ENCODE results near the gene HDAC9. TPM values are rescaled to one million over a fixed set of nuclear protein-coding genes. Genes with fewer than 3 reads are reported as not detected.

HDAC9 gene
- total RNA-seq, 1 experiment from 2014 or later, result 4.3 TPM

GRCh38 chr7:18524248-18524647, 28.7 kb downstream of the HDAC9 start (continued):
- TF ChIP-seq POLR2A (IDR thresholded peaks at IDR 0.05; ENCODE audit: borderline replicate concordance, extremely low read depth, insufficient read depth, insufficient read length) (no peak), POLR2AphosphoS5 (IDR thresholded peaks at IDR 0.05; ENCODE audit: low read depth, low read length) (no peak), CBX3 (IDR thresholded peaks at IDR 0.05; ENCODE audit: low read depth) (no peak)
- TF ChIP-seq, protein P1, sequence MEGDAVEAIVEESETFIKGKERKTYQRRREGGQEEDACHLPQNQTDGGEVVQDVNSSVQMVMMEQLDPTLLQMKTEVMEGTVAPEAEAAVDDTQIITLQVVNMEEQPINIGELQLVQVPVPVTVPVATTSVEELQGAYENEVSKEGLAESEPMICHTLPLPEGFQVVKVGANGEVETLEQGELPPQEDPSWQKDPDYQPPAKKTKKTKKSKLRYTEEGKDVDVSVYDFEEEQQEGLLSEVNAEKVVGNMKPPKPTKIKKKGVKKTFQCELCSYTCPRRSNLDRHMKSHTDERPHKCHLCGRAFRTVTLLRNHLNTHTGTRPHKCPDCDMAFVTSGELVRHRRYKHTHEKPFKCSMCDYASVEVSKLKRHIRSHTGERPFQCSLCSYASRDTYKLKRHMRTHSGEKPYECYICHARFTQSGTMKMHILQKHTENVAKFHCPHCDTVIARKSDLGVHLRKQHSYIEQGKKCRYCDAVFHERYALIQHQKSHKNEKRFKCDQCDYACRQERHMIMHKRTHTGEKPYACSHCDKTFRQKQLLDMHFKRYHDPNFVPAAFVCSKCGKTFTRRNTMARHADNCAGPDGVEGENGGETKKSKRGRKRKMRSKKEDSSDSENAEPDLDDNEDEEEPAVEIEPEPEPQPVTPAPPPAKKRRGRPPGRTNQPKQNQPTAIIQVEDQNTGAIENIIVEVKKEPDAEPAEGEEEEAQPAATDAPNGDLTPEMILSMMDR (IDR thresholded peaks at IDR 0.05 in 2 of 3, conservative IDR thresholded peaks at IDR 0.05 in 1 of 3; ENCODE audit: borderline replicate concordance in 1 of 3, insufficient read depth in 1 of 3, low read depth in 2 of 3, low read length in 2 of 3), result no peak

DNA sequence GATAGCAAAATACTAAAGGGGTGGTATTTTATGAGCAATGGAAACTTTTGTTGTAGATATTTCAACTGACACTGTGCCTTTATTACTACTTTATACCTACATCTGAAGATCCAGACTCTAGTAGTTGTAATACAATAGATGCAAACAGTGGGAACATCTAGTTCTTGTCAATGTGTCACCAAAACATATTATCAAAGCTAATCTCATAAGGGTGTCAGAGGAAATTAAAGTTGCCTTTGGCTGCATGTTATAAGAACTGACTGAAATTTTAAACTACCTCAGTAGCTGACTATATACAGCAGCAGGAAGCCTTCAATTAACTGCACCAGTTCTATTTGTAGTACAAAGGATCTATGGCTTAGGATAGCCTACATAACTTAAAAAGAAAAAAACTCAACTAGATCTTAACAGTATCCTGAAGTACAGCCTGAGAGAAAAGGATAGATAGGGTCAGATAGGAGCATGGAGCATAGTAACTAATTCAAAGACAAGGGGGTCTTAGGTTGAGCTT, 30.9 kb downstream of the HDAC9 start:
- no peak overlapping the region for H3K4me2 ChIP-seq (ENCODE audit: low read length)
- CTCF ChIA-PET, result no interaction called here
- no peak overlapping the region for H3K27ac ChIP-seq (ENCODE audit: low read depth, low read length)
- no peaks in the 10 kb centered on the region for H3K9me2 ChIP-seq (ENCODE audit: insufficient read depth)
- RAD21 ChIA-PET (ENCODE audit: low non-redundant PET in 1 of 2, low total read pairs in 2 of 2, uncharacterized antibody in 2 of 2, unreplicated experiment in 2 of 2), result no interaction called here
- H3K4me1 ChIP-seq (ENCODE audit: control insufficient read depth in 1 of 2, insufficient read depth in 2 of 2, low read length in 2 of 2), result no peaks in the 10 kb centered on the region
- H2AFZ ChIP-seq (ENCODE audit: low read depth, low read length, poor library complexity, severe bottlenecking), result no peak overlapping the region
- H3K36me3 ChIP-seq (ENCODE audit: control insufficient read depth in 1 of 2, insufficient read depth in 2 of 2, low read length in 2 of 2), result no peaks in the 10 kb centered on the region
- TF ChIP-seq EZH2phosphoT487 (IDR thresholded peaks at IDR 0.05; ENCODE audit: borderline replicate concordance) (no peak), ELF1 (IDR thresholded peaks at IDR 0.05; ENCODE audit: borderline replicate concordance, low read depth) (no peak), MAX (IDR thresholded peaks at IDR 0.05) (no peak), FOSL1 (IDR thresholded peaks at IDR 0.05; ENCODE audit: low read depth) (no peak), POLR2A (IDR thresholded peaks at IDR 0.05; ENCODE audit: borderline replicate concordance, extremely low read depth, insufficient read depth, insufficient read length) (no peak), CEBPB (IDR thresholded peaks at IDR 0.05; ENCODE audit: low read depth) (no peak), ZNF274 (IDR thresholded peaks at IDR 0.05; ENCODE audit: low read depth, low read length) (no peak), CBX3 (IDR thresholded peaks at IDR 0.05; ENCODE audit: low read depth) (no peak), JUND (IDR thresholded peaks at IDR 0.05) (no peak), TCF7L2 (IDR thresholded peaks at IDR 0.05; ENCODE audit: borderline replicate concordance, extremely low read depth, insufficient read depth, insufficient read length) (no peak), ZFX (IDR thresholded peaks at IDR 0.05) (no peak), EZH2 (IDR thresholded peaks at IDR 0.05) (no peak), SP1 (IDR thresholded peaks at IDR 0.05; ENCODE audit: low read depth) (no peak)
- TF ChIP-seq, protein P1 (IDR thresholded peaks at IDR 0.05 in 2 of 3, conservative IDR thresholded peaks at IDR 0.05 in 1 of 3; ENCODE audit: borderline replicate concordance in 1 of 3, insufficient read depth in 1 of 3, low read depth in 2 of 3, low read length in 2 of 3), result no peak
- TF ChIP-seq, protein P2, sequence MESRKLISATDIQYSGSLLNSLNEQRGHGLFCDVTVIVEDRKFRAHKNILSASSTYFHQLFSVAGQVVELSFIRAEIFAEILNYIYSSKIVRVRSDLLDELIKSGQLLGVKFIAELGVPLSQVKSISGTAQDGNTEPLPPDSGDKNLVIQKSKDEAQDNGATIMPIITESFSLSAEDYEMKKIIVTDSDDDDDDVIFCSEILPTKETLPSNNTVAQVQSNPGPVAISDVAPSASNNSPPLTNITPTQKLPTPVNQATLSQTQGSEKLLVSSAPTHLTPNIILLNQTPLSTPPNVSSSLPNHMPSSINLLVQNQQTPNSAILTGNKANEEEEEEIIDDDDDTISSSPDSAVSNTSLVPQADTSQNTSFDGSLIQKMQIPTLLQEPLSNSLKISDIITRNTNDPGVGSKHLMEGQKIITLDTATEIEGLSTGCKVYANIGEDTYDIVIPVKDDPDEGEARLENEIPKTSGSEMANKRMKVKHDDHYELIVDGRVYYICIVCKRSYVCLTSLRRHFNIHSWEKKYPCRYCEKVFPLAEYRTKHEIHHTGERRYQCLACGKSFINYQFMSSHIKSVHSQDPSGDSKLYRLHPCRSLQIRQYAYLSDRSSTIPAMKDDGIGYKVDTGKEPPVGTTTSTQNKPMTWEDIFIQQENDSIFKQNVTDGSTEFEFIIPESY (IDR thresholded peaks at IDR 0.05; ENCODE audit: extremely low read depth, insufficient replicate concordance, low read length), result no peak
- no peaks in the 10 kb centered on the region for H3K27me3 ChIP-seq (ENCODE audit: insufficient read depth, low read length)
- no peak overlapping the region for H3K4me3 ChIP-seq (replicated peaks in 1 of 2; ENCODE audit: low read depth in 1 of 2, low read length in 2 of 2)
- no peaks in the 10 kb centered on the region for H3K79me2 ChIP-seq (ENCODE audit: insufficient read depth, low read length)
- DNase-seq (ENCODE audit: low read depth, low spot score) (no peak), ATAC-seq (no peak)
- H4K20me1 ChIP-seq (ENCODE audit: insufficient read depth), result no peaks in the 10 kb centered on the region
- intact Hi-C loops (cut with micrococcal nuclease), result no loop called here
- POLR2A ChIA-PET, result no interaction called here
- no peaks in the 10 kb centered on the region for H3K9me3 ChIP-seq (ENCODE audit: control insufficient read depth in 1 of 2, insufficient read depth in 1 of 2, low read depth in 1 of 2, low read length in 2 of 2)
- no TSS peak for BruUV-seq (replicated peaks)
- no peak overlapping the region for H3K9ac ChIP-seq (ENCODE audit: low read length)
